GM18498 (cell line): ENCODE data around the gene ZMIZ1.

Experiments
- ATAC-seq: cut with Tn5 transposase; IDR thresholded peaks from one replicate; pipeline ENCODE4 v1.9.1; 2021; ENCODE audit warnings: mild to moderate bottlenecking, moderate library complexity; ENCODE audit not compliant: unreplicated experiment

ZMIZ1 gene

DNA sequence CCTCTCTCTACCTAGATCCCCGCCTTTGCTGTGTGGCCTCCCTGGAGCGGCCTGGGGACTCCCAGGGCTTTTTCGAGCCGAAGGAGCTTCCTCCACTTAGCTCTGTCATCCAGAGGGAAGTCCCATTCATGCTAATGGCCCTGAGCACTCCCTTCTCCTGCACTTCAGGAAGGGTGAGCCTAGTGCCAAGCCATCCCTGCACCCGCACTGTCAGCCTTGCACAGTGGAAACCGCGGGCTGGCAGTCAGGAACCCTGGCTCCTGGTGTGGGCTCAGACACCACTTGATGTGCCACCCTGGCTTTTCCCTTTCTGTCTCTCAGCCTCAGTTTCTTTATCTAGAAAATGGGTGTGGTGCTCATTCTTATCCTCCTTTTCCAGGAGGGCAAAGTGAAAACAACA, 131.6 kb downstream of the ZMIZ1 start:
- no peak for ATAC-seq

- ATAC-seq, result no peak
Measured at GRCh38 chr10:79201706-79202105, 132.9 kb downstream of the ZMIZ1 start.

DNA sequence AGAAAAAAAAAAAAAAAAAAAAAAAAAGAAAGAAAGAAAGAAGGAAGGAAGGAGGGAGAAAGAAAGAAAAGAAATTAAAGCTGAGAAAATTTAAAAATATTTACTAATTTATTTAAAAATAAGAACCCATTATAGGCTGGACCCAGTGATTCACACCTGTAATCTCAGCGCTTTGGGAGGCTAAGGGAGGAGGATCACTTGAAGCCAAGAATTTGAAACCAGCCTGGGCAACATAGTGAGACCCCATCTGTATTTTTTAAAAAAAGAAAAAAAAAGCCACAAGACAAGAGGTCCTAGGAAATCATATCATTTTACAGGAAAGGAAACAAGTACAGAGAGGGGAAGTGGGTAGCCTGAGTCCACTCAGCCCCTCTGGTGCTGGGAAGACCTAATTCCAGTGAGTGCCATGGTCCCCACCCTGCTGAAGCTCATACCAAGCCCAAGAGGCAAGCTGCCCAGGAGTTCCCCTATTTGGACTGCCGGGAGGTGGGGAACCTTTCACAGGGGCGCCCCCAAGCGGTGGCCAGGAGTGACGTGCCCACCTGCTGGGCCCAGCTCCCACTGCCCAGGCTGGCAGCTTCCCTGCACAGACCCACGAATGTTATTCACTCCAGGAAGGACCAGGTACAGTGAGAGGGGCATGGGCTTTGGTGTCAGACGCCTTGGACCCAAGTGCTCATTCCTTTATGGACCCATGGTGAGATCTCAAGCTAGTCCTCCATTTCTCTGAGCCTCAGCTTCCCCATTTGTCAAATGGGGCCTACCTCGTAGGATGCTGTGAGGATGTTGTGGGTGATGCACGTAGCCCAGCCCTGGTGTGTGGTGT, 133.6 kb downstream of the ZMIZ1 start:
- no peak for ATAC-seq

GRCh38 chr10:79203014-79203644, 134.4 kb downstream of the ZMIZ1 start:
- no peak for ATAC-seq

GRCh38 chr10:79203833-79204232, 135.1 kb downstream of the ZMIZ1 start:
- ATAC-seq, result no peak

DNA sequence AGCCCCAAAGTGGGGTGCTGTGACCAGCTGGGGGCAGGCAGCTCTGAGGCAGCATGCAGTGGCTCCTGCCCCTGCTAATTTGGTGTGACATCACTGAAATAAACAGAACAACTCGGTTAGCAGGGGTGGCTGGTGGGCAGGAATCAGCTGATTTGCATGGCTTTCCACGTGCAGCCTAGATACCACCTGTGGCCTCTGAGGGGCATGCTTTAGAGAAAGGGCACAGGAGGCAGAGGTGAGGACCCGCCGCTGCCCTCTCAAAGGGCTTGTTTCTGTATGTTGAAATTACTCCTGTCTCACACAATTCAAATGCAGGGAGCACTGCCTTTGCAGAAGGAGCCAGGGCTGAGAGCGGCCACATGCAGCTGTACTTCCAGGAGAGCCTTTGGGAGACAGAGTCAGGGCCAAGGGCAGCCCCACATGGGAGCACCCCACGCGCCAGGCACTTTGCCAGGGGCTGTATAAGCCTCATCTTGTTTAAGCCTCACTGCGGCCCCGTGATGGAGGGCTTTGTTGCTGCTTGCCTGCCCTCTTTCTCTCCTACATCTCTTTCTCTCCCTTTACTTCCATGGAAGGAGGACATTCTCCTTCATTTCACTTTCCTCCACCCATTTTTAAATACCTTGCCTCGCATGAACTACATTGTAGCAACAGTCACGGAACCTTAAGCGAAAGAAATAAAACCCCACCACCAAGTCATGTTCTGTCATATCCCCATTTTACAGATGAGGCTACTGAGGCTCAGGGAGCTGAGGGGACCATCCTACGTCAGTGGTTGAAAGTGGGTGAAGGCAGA, 137.7 kb downstream of the ZMIZ1 start:
- no peak for ATAC-seq

DNA sequence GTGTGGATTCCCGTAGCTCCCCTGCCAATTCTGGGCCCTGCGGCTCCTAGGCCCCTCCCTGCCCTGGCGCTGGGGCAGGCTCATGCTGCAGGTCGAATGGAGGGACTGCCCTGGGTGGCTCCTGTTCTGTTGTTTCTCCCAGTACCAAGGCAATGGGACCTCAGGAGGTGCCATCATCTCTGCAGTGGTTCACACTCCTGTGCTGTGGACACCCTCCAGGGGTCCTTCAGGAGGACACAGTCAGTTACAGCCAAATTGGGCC, 138.3 kb downstream of the ZMIZ1 start:
- ATAC-seq, result no peak

DNA sequence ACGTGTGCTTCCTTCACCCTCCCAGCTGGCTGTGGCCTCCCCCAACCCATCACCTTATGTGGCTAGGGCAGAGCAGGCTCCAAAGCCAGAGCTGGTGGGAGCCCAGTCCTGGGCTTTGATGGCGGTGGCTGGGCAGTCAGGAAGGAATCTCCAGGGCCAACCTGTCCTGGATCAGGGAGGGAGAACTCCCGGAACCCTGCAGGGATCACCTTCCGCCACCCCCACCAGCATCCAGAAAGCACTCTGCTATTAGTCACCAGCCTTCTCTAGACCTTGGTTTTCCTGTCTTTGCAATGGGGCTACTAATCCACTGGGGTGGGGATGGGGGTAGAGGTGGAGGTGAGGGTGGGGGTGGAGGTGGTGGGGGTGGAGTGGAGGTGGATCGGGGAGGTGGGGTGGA, 139.0 kb downstream of the ZMIZ1 start:
- no peak for ATAC-seq

DNA sequence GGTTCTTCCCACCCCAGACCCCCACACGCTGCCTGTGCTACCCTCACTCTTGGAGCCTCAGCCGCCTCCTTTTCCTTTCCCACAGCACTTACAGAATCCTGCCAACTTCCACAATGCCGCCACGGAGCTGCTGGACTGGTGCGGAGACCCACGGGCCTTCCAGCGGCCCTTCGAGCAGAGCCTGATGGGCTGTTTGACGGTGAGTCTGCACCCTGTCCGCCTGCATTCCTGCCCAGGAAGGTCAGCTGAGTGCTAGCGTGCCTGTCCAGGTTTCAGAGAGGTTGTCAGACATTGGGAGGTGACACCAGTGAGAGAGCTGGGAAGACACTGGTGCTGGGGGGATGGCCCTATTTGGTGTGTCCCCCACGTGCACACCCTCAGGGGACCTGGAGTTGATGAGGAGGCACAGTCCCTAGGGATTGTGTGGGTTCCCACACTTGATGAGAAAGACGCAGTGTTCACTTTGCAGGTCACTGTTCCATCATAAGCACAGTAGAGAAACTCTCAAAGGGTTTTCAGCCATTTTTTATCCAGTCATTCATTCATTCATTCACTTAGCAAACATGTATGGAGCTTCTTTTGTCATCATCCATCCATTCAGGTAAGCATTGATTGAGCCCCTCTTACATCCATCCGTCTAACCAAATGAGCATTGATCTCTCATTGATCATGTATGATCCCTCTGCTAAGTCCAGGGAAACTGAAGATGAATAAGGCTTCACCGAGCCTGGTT, 139.7 kb downstream of the ZMIZ1 start:
- no peak for ATAC-seq

- ATAC-seq, result no peak
Measured at GRCh38 chr10:79209340-79209739, 140.6 kb downstream of the ZMIZ1 start.

- no peak for ATAC-seq
Measured at GRCh38 chr10:79209831-79210230, 141.1 kb downstream of the ZMIZ1 start.

GRCh38 chr10:79210672-79211071, 141.9 kb downstream of the ZMIZ1 start:
- no peak for ATAC-seq

GRCh38 chr10:79211616-79212015, 142.8 kb downstream of the ZMIZ1 start:
- ATAC-seq, result no peak

- no peak for ATAC-seq
Measured at GRCh38 chr10:79215531-79215930, 146.8 kb downstream of the ZMIZ1 start.

DNA sequence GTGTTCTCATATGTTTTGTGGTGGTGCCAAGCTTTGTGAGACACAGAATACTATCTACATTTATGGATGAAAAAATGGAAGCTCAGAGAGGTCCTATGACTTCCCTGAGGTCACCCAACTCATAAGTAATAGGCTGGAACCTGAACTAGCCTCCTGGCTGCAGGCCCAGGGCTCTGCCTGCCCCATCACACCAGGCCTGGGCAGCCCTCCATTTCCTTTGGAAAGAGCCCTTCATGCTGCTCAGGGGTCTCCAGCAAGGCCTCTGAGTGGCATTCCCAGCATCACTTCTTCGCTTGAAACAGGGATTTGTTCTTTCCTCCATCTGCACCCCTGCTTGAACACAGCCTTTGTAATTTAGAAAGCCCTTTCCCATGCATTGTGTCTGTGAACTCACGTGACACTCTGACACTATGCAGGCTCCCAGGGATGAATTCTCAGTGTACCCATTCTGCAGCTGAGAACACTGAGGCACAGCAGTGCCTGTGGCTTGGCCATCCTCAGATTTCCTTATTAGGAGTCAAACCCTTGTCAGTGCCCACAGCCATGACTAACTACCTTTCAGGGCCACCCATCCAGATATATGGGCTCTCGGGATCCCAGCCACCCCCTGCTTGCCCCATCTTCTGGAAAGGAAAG, 150.7 kb downstream of the ZMIZ1 start:
- no peak for ATAC-seq

DNA sequence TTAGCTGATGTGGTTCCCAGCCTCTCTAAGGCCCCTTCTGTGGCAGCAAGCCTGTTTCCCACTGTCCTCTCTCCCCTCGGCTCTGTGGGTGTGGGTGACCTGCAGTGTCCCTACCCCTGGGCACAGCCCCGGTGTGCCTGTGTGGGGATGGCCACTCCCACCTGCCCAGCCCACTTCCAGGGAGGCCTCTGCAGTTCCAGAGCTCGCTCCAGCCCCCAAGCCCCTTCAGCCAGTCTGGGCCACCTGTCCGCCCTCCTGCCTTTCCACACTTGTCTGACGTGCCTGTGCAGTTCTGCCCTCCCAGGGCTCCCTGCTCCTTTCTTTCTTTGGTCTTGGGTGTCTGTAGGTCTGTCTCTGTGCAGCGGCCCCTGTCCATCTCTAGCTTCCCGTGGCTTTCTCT, 151.5 kb downstream of the ZMIZ1 start:
- no peak for ATAC-seq

- no peak for ATAC-seq
Measured at GRCh38 chr10:79221110-79222051, 152.6 kb downstream of the ZMIZ1 start.

DNA sequence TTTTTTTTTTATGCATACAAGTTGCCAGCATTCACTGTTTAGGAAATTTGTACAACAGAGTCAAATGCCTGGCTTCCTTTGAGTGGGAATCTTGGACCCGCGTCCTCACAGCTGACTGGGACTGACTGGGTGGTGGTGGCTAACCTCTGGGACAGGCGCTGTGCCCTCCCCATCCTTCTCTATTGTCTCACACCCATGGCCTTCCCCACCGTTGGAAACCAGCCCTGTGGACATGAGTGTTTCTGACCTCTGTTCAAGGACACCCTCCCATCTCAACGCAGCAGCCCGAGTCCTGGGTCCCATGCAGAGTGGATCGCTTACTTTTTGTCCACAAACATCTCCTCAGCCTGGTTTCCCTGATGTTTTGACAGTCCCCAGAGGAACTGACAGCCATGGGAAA, 153.4 kb downstream of the ZMIZ1 start:
- no peak for ATAC-seq

- ATAC-seq, result no peak
Measured at GRCh38 chr10:79223091-79224048, 154.6 kb downstream of the ZMIZ1 start.
